SK-N-SH (cell line): ENCODE measurements around the gene CHAF1A. TPM values are rescaled to one million over a fixed set of nuclear protein-coding genes. Genes with fewer than 3 reads are reported as not detected.

ENCODE experiments used
- CTCF ChIA-PET: fragments of 300-600, 350-600 bp; formaldehyde crosslinking; extraction: SDS; loops from one replicate; lab custom pipeline; 2021; lab: Yijun Ruan, JAX
- POLR2A ChIA-PET: fragments of 350-600 bp; sonication (Branson Sonifier 250); formaldehyde crosslinking; extraction: SDS; loops from one replicate; lab custom pipeline; 2020; ENCODE audit warnings: antibody characterized with exemption, inconsistent platforms; lab: Yijun Ruan, JAX
- DNase-seq: peaks from one replicate; pipeline ENCODE4 v3.0.0; 2012
- H2AFZ ChIP-seq: fragments of 200-600 bp; sonication (generic); 2 replicates; pipeline ENCODE4 v1.8.1; 2016; ENCODE audit warnings: antibody characterized with exemption, mild to moderate bottlenecking, low read depth
- H3F3A ChIP-seq: fragments of 200-600 bp; sonication (generic); replicated peaks from 2 replicates; pipeline ENCODE3; 2016; ENCODE audit warnings: antibody characterized with exemption, mild to moderate bottlenecking; ENCODE audit not compliant: insufficient read depth
- H3K27ac ChIP-seq, 2 experiments: fragments of 200-500 bp in 1 of 2; fragments of 200-600 bp in 1 of 2; sonication (Bioruptor generic) in 1 of 2; sonication (generic), shearing (Covaris generic) in 1 of 2; 2 replicates each; pipeline versions ENCODE4 v1.5.1 to v1.6.1; 2014 to 2016; ENCODE audit warnings: low read depth in 2 of 2, inconsistent platforms in 1 of 2, low read length in 1 of 2, mild to moderate bottlenecking in 1 of 2, mixed read lengths in 1 of 2
- H3K27me3 ChIP-seq: fragments of 200-600 bp; sonication (generic), shearing (Covaris generic); 2 replicates; pipeline ENCODE4 v1.6.1; 2016; ENCODE audit warnings: mixed run types; ENCODE audit not compliant: insufficient read depth
- H3K36me3 ChIP-seq, 2 experiments: fragments of 200-500 bp in 1 of 2; fragments of 200-600 bp in 1 of 2; sonication (Bioruptor generic) in 1 of 2; sonication (generic) in 1 of 2; replicated peaks in 1 of 2; 2 replicates each; pipeline versions ENCODE3 to v1.5.1; 2014 to 2016; ENCODE audit warnings: low read length in 1 of 2, mild to moderate bottlenecking in 1 of 2; ENCODE audit not compliant: insufficient read depth in 2 of 2, control insufficient read depth in 1 of 2
- H3K4me1 ChIP-seq, 2 experiments: fragments of 200-500 bp in 1 of 2; fragments of 200-600 bp in 1 of 2; sonication (Bioruptor generic) in 1 of 2; sonication (generic), shearing (Covaris generic) in 1 of 2; 2 replicates each; pipeline versions ENCODE4 v1.5.1 to v1.6.1; 2014 to 2016; ENCODE audit warnings: low read depth in 1 of 2, low read length in 1 of 2, mixed run types in 1 of 2; ENCODE audit not compliant: insufficient read depth in 2 of 2, control insufficient read depth in 1 of 2
- H3K4me2 ChIP-seq: fragments of 200-600 bp; sonication (generic), shearing (Covaris generic); 2 replicates; pipeline ENCODE4 v1.6.1; 2017; ENCODE audit warnings: mixed run types
- H3K4me3 ChIP-seq, 2 experiments: fragments of 200-500 bp in 1 of 2; fragments of 200-600 bp in 1 of 2; sonication (Bioruptor generic) in 1 of 2; sonication (generic), shearing (Covaris generic) in 1 of 2; 2 replicates each; pipeline versions ENCODE4 v1.5.1 to v1.8.1; 2014 to 2016; ENCODE audit warnings: low read depth in 2 of 2, inconsistent platforms in 1 of 2, low read length in 1 of 2, mild to moderate bottlenecking in 1 of 2, mixed read lengths in 1 of 2, moderate library complexity in 1 of 2
- H3K79me2 ChIP-seq: fragments of 200-600 bp; sonication (generic); 2 replicates; pipeline ENCODE4 v1.8.1; 2017; ENCODE audit warnings: mild to moderate bottlenecking; ENCODE audit not compliant: insufficient read depth
- H3K9ac ChIP-seq: fragments of 200-600 bp; sonication (generic); 2 replicates; pipeline ENCODE4 v1.6.1; 2017; ENCODE audit warnings: mixed run types
- H3K9me2 ChIP-seq: fragments of 200-600 bp; sonication (generic); 2 replicates; pipeline ENCODE4 v1.6.1; 2017; ENCODE audit warnings: mixed run types
- H3K9me3 ChIP-seq: fragments of 200-600 bp; sonication (generic); 2 replicates; pipeline ENCODE4 v1.6.1; 2017; ENCODE audit warnings: mixed run types, mild to moderate bottlenecking, moderate library complexity
- H4K20me1 ChIP-seq: fragments of 200-600 bp; sonication (generic); 2 replicates; pipeline ENCODE4 v1.6.1; 2017; ENCODE audit warnings: mild to moderate bottlenecking, mixed run types; ENCODE audit not compliant: insufficient read depth
- CHD2 ChIP-seq: fragments of 150-350 bp; IDR thresholded peaks from 2 replicates; pipeline ENCODE4 v1.6.1; 2018; ENCODE audit warnings: low read length; ENCODE audit not compliant: partially characterized antibody
- CTCF ChIP-seq: fragments of 200-600 bp; sonication (generic); IDR thresholded peaks from 2 replicates; pipeline ENCODE4 v1.6.1; 2017; ENCODE audit warnings: antibody characterized with exemption, mild to moderate bottlenecking, moderate library complexity
- ELF1 ChIP-seq: IDR thresholded peaks from 2 replicates; pipeline ENCODE4 v1.4.0; 2012
- FOSL2 ChIP-seq: IDR thresholded peaks from 2 replicates; pipeline ENCODE4 v1.4.0; 2012; ENCODE audit warnings: low read depth, mild to moderate bottlenecking, moderate library complexity, borderline replicate concordance
- FOXJ3 ChIP-seq: sonication (generic); formaldehyde crosslinking; IDR thresholded peaks from 2 replicates; pipeline ENCODE4 v1.5.1; 2020; ENCODE audit warnings: mild to moderate bottlenecking, missing genetic modification reagents
- MXI1 ChIP-seq: IDR thresholded peaks from 2 replicates; pipeline ENCODE4 v1.6.1; 2012; ENCODE audit warnings: mild to moderate bottlenecking, low read depth, low read length, improper control_type of control experiment
- NRF1 ChIP-seq: IDR thresholded peaks from 2 replicates; pipeline ENCODE4 v1.6.1; 2012; ENCODE audit warnings: low read depth, mild to moderate bottlenecking, low read length
- PBX3 ChIP-seq: IDR thresholded peaks from 2 replicates; pipeline ENCODE4; 2012
- REST ChIP-seq: IDR thresholded peaks from 2 replicates; pipeline ENCODE4 v1.6.1; 2012; ENCODE audit warnings: mild to moderate bottlenecking, low read depth, low read length, moderate library complexity
- TAF1 ChIP-seq: IDR thresholded peaks from 2 replicates; pipeline ENCODE4 v1.6.1; 2012; ENCODE audit warnings: low read depth, mild to moderate bottlenecking, low read length, moderate library complexity, borderline replicate concordance
- TCF12 ChIP-seq: IDR thresholded peaks from 2 replicates; pipeline ENCODE4 v1.4.0; 2012
- USF1 ChIP-seq: IDR thresholded peaks from 2 replicates; pipeline ENCODE4 v1.4.0; 2012; ENCODE audit warnings: low read depth, borderline replicate concordance
- USF2 ChIP-seq: fragments of 150-350 bp; IDR thresholded peaks from 2 replicates; pipeline ENCODE4 v1.6.1; 2017; ENCODE audit warnings: antibody characterized with exemption, low read length, low read depth, borderline replicate concordance
- WGBS: methylation state at CpG from one replicate; pipeline ENCODE4 v1.1.6; 2017; ENCODE audit warnings: low lambda C conversion rate; 5-methylcytosine and 5-hydroxymethylcytosine counted together
- polyA plus RNA-seq, 3 experiments: library from polyadenylated mRNA; depleted of rRNA; stranded (reverse); fragments of >200 nt; gene quantifications; 2 replicates each; pipeline ENCODE4 v1.2.3, GENCODE V29; 2012

Gene CHAF1A
- polyA plus RNA-seq, 1 of the 3 experiments (the other 2 are of a cell fraction), result 18.0 TPM

- no peak overlapping the region for H2AFZ ChIP-seq
- ChIA-PET CTCF (interaction anchor here (0.6 to 8.5 kb wide), 9 partner anchors 9 to 95 kb away, joined by 3 to 84 read pairs (median 5); partner anchors contain the start of gene MPND), POLR2A (interaction anchor here (1.6 kb wide), 1 partner anchor 10 kb away, joined by 5 read pairs; no protein-coding TSS in a partner anchor)
- H3K36me3 ChIP-seq, result peaks cover 0 to 61% of the 10 kb centered on the region in 2 experiments
- H3K27ac ChIP-seq, result no peak overlapping the region; a peak in 1 of 4 replicates
- H3K4me2 ChIP-seq, result no peak overlapping the region
- no peak overlapping the region for H3K9ac ChIP-seq
- H4K20me1 ChIP-seq, result no peaks in the 10 kb centered on the region
- H3K27me3 ChIP-seq, result no peaks in the 10 kb centered on the region
- TF ChIP-seq FOSL2 (no peak), PBX3 (no peak), TAF1 (no peak), FOXJ3 (no peak), CTCF (no peak), TCF12 (no peak), MXI1 (no peak), CHD2 (no peak), NRF1 (no peak), REST (no peak), USF1 (no peak), ELF1 (no peak), USF2 (no peak)
- peaks cover 3% of the 10 kb centered on the region for H3F3A ChIP-seq
- no peaks in the 10 kb centered on the region for H3K4me1 ChIP-seq
- no peak overlapping the region for H3K4me3 ChIP-seq
- WGBS, result 96% methylated on average over 27 of the region's 32 CpGs
- no peaks in the 10 kb centered on the region for H3K9me2 ChIP-seq
- H3K79me2 ChIP-seq, result peaks cover under 1% of the 10 kb centered on the region; the same call in 1 of the 2 replicates
- no peaks in the 10 kb centered on the region for H3K9me3 ChIP-seq
- DNase-seq, result no peak
These were observed 40.2 kb upstream of the CHAF1A start for GRCh38 chr19:4362101-4362828.
